Natural killer cell (primary cell): ENCODE measurements around the gene DMRTC2. TPM values are rescaled to one million over a fixed set of nuclear protein-coding genes. Genes with fewer than 3 reads are reported as not detected.
A peak's percentile ranks its signal among the peaks of the same experiment; 100 is the strongest.

Experiments used
- ATAC-seq, 3 donors: fragments of 150-1000 bp in 2 of 3; fragments of 200-7000 bp in 1 of 3; cut with Tn5 transposase; 1 replicate in 1 of 3; 2 replicates in 2 of 3; pipeline ENCODE4 v1.10.0; 2021; ENCODE audit warnings: mild to moderate bottlenecking in 2 of 3, moderate library complexity in 2 of 3
- DNase-seq, 2 donors: peaks; one replicate each; pipeline versions ENCODE4 v3.0.0 to v3.0.0-alpha.2; 2013 to 2021; ENCODE audit warnings: mixed read lengths in 1 of 2
- H3K27ac ChIP-seq: one replicate; pipeline ENCODE4 v1.5.1; 2013; ENCODE audit warnings: mild to moderate bottlenecking, low read length
- H3K27me3 ChIP-seq: one replicate; pipeline ENCODE4 v1.6.1; 2013; ENCODE audit warnings: low read length; ENCODE audit not compliant: control insufficient read depth, insufficient read depth
- H3K36me3 ChIP-seq: one replicate; pipeline ENCODE4 v1.6.1; 2013; ENCODE audit warnings: low read length; ENCODE audit not compliant: control insufficient read depth, insufficient read depth
- H3K4me1 ChIP-seq: one replicate; pipeline ENCODE4 v1.6.1; 2013; ENCODE audit warnings: low read length; ENCODE audit not compliant: control insufficient read depth, insufficient read depth
- H3K4me3 ChIP-seq: one replicate; pipeline ENCODE4 v1.5.1; 2013; ENCODE audit warnings: low read length
- H3K9me3 ChIP-seq: one replicate; pipeline ENCODE4 v1.6.1; 2013; ENCODE audit warnings: low read length; ENCODE audit not compliant: control insufficient read depth, insufficient read depth
- H3K27ac Mint-ChIP-seq, 2 donors: one replicate each; pipeline ENCODE4 v1.8.0; 2022; ENCODE audit warnings: mild to moderate bottlenecking in 2 of 2, mixed read lengths in 2 of 2, moderate library complexity in 1 of 2
- H3K27me3 Mint-ChIP-seq, 2 donors: one replicate each; pipeline ENCODE4 v1.8.0; 2022; ENCODE audit warnings: low read depth in 2 of 2, mixed read lengths in 2 of 2
- H3K36me3 Mint-ChIP-seq: one replicate; pipeline ENCODE4 v1.8.0; 2022; ENCODE audit warnings: mixed read lengths
- H3K4me1 Mint-ChIP-seq, 2 donors: one replicate each; pipeline ENCODE4 v1.8.0; 2022; ENCODE audit warnings: mixed read lengths in 2 of 2
- H3K4me3 Mint-ChIP-seq: one replicate; pipeline ENCODE4 v1.8.0; 2022; ENCODE audit warnings: mild to moderate bottlenecking, moderate library complexity, mixed read lengths
- H3K9me3 Mint-ChIP-seq, 2 donors: one replicate each; pipeline ENCODE4 v1.8.0; 2022; ENCODE audit warnings: mixed read lengths in 2 of 2
- WGBS: methylation state at CpG from one replicate; pipeline ENCODE4 v1.1.7; 2013; ENCODE audit warnings: missing lambda C conversion rate; ENCODE audit not compliant: insufficient coverage; 5-methylcytosine and 5-hydroxymethylcytosine counted together
- intact Hi-C: fragments of 100-400 bp; cut with micrococcal nuclease; formaldehyde crosslinking; loops from one replicate; pipeline ENCODE4 v1.14.2; 2022
- total RNA-seq, 4 donors: library from RNA; stranded (reverse); fragments of 120-200 nt in 1 of 4; gene quantifications; one replicate each; pipeline versions ENCODE4 v1.2.3 to v1.2.4, GENCODE V29; 2013 to 2022
- TF ChIP-seq, protein P1 (sequence below): fragments of 200-600 bp; IDR thresholded peaks from one replicate; pipeline ENCODE4 v1.8.0; 2022; ENCODE audit warnings: antibody characterized with exemption

The DMRTC2 gene
- total RNA-seq, 3 donors from 2014 or later (not counting 1 experiment from before 2014, with no cell fraction given): not detected

- Histone ChIP-seq H3K27ac (no peak overlapping the region), H3K27me3 (no peaks in the 10 kb centered on the region), H3K36me3 (peaks cover 60% of the 10 kb centered on the region), H3K4me1 (peaks cover 95% of the 10 kb centered on the region), H3K4me3 (no peak overlapping the region), H3K9me3 (no peaks in the 10 kb centered on the region)
- DNase-seq: no peak
- no peak for ATAC-seq
- intact Hi-C loops: no loop called here
- peak overlapping the region in 1 of 2 donors; percentile 85 for H3K27ac Mint-ChIP-seq
- peaks cover 14% of the 10 kb centered on the region for H3K36me3 Mint-ChIP-seq
- no peaks in the 10 kb centered on the region for H3K9me3 Mint-ChIP-seq
- TF ChIP-seq, protein P1, sequence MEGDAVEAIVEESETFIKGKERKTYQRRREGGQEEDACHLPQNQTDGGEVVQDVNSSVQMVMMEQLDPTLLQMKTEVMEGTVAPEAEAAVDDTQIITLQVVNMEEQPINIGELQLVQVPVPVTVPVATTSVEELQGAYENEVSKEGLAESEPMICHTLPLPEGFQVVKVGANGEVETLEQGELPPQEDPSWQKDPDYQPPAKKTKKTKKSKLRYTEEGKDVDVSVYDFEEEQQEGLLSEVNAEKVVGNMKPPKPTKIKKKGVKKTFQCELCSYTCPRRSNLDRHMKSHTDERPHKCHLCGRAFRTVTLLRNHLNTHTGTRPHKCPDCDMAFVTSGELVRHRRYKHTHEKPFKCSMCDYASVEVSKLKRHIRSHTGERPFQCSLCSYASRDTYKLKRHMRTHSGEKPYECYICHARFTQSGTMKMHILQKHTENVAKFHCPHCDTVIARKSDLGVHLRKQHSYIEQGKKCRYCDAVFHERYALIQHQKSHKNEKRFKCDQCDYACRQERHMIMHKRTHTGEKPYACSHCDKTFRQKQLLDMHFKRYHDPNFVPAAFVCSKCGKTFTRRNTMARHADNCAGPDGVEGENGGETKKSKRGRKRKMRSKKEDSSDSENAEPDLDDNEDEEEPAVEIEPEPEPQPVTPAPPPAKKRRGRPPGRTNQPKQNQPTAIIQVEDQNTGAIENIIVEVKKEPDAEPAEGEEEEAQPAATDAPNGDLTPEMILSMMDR: no peak
- no peak overlapping the region for H3K4me3 Mint-ChIP-seq
- WGBS: 81% methylated on average over 3 of the region's 4 CpGs
- no peaks in the 10 kb centered on the region for H3K27me3 Mint-ChIP-seq
- H3K4me1 Mint-ChIP-seq: peaks cover 66 to 81% of the 10 kb centered on the region in 2 donors
Observed at GRCh38 chr19:41890936-41891335, 46.1 kb downstream of the DMRTC2 start.

DNA sequence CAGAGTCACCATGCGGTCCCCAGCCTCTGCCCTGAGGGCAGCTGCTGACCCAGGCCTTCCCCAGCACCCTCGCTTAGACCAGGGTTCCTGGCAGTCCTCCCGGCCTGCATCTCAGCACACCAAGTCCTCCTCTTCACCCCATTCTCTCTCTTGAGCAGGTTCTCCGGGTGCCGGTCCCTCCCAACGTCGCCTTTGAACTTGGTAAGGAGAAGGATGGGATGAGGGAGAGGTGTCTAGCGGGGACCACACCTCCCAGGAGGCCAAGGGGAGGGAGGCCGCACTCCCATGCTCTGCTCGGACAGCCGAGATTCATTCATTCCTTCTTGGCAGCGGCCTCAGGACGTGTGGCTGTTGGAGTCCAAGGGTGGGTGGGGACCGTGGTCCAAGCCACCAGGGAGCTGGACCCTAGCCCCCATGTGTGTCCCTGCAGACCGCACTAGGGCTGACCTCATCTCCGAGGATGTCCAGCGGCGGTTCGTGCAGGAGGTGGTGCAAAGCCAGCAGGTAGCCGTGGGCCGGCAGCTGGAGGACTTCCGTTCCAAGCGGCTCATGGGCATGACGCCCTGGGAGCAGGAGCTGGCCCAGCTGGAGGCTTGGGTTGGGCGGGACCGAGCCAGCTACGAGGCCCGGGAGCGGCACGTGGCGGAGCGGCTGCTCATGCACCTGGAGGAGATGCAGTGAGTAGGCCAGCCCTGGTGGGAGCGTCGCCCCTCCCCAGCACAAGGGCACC lies 47.5 kb downstream of the DMRTC2 start:
- peaks cover 55 to 76% of the 10 kb centered on the region in 2 donors for H3K4me1 Mint-ChIP-seq
- no peak overlapping the region for H3K4me3 ChIP-seq
- no peaks in the 10 kb centered on the region for H3K9me3 ChIP-seq
- peak overlapping the region; percentile 85 to 88 for H3K27ac Mint-ChIP-seq
- ATAC-seq (no peak), DNase-seq (no peak)
- intact Hi-C loops: no loop called here
- 95% methylated on average over 34 of the region's 34 CpGs for WGBS
- peaks cover 14% of the 10 kb centered on the region for H3K36me3 Mint-ChIP-seq
- no peaks in the 10 kb centered on the region for H3K27me3 ChIP-seq
- H3K36me3 ChIP-seq: peaks cover 67% of the 10 kb centered on the region
- H3K27me3 Mint-ChIP-seq: no peaks in the 10 kb centered on the region
- no peaks in the 10 kb centered on the region for H3K9me3 Mint-ChIP-seq
- H3K4me1 ChIP-seq: peaks cover 96% of the 10 kb centered on the region
- no peak overlapping the region for H3K4me3 Mint-ChIP-seq
- peak overlapping the region; percentile 53 for H3K27ac ChIP-seq
- TF ChIP-seq, protein P1: no peak

- TF ChIP-seq, protein P1: no peak
- Mint-ChIP-seq H3K4me3 (peak overlapping the region; percentile 42), H3K4me1 (peaks cover 45 to 75% of the 10 kb centered on the region in 2 donors), H3K9me3 (no peaks in the 10 kb centered on the region), H3K27me3 (no peaks in the 10 kb centered on the region), H3K36me3 (peaks cover 15% of the 10 kb centered on the region), H3K27ac (peak overlapping the region; percentile 77 to 92)
- peaks cover 75% of the 10 kb centered on the region for H3K36me3 ChIP-seq
- 63% methylated on average over 6 of the region's 6 CpGs for WGBS
- peak overlapping the region; percentile 39 for H3K27ac ChIP-seq
- no peaks in the 10 kb centered on the region for H3K27me3 ChIP-seq
- DNase-seq: peak in 1 of 2 donors; percentile 58
- ATAC-seq: peak; percentile 48 to 70 (median 49)
- H3K4me1 ChIP-seq: peaks cover 89% of the 10 kb centered on the region
- no peak overlapping the region for H3K4me3 ChIP-seq
- H3K9me3 ChIP-seq: no peaks in the 10 kb centered on the region
- intact Hi-C loops: no loop called here
Observed at GRCh38 chr19:41893899-41894298, 49.1 kb downstream of the DMRTC2 start.
